ENCODE data around the gene DUSP10. TPM values are rescaled to one million over a fixed set of nuclear protein-coding genes. Genes with fewer than 3 reads are reported as not detected.

DUSP10 gene
- total and polyA plus RNA-seq, 2 donors (not counting 1 experiment from before 2014, with no cell fraction given) = 19.4 to 71.7 TPM

DNA sequence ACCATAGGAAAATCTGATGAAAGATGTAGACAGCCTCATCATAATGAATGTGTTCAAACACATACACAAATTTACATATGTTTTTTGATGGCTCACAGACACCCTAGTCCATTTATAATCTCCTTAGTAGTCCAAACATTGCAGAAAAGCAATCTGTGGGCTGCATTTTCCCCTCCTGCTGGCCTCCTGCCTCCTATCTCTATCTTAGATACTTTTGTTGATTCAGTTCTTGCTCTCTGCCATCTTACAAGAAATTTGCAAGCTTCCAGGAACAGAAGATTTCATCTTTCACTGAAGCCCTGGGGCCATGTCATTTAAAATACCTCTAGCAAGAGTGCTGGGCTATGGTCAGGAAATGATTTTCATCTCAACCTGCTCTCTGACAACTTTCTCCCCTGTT is 50.6 kb downstream of the DUSP10 start:
- H4K20me1 ChIP-seq (ENCODE audit: control insufficient read depth, extremely low read depth, insufficient read depth, low read length) = no peaks in the 10 kb centered on the region
- no peak for TF ChIP-seq EZH2 (IDR thresholded peaks at IDR 0.05; ENCODE audit: low read length, missing control alignments)
- TF ChIP-seq, protein P1, sequence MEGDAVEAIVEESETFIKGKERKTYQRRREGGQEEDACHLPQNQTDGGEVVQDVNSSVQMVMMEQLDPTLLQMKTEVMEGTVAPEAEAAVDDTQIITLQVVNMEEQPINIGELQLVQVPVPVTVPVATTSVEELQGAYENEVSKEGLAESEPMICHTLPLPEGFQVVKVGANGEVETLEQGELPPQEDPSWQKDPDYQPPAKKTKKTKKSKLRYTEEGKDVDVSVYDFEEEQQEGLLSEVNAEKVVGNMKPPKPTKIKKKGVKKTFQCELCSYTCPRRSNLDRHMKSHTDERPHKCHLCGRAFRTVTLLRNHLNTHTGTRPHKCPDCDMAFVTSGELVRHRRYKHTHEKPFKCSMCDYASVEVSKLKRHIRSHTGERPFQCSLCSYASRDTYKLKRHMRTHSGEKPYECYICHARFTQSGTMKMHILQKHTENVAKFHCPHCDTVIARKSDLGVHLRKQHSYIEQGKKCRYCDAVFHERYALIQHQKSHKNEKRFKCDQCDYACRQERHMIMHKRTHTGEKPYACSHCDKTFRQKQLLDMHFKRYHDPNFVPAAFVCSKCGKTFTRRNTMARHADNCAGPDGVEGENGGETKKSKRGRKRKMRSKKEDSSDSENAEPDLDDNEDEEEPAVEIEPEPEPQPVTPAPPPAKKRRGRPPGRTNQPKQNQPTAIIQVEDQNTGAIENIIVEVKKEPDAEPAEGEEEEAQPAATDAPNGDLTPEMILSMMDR (conservative IDR thresholded peaks at IDR 0.05 in 1 of 2, IDR thresholded peaks at IDR 0.05 in 1 of 2; ENCODE audit: low read depth in 1 of 2, low read length in 2 of 2) = no peak
- H3K79me2 ChIP-seq (ENCODE audit: control insufficient read depth, insufficient read depth, low read length) = no peaks in the 10 kb centered on the region
- no peak overlapping the region for H2AFZ ChIP-seq (ENCODE audit: low read length)
- H3K9ac ChIP-seq (ENCODE audit: insufficient read depth, low read length) = no peak overlapping the region
- no peak for DNase-seq (ENCODE audit: low read depth in 2 of 2)
- H3K4me3 ChIP-seq (replicated peaks in 1 of 4; ENCODE audit: control extremely low read depth in 1 of 4, insufficient read depth in 1 of 4, low read depth in 3 of 4, low read length in 4 of 4) = no peak overlapping the region
- H3K36me3 ChIP-seq (ENCODE audit: control insufficient read depth, insufficient read depth, low read length) = no peaks in the 10 kb centered on the region
- H3K27ac ChIP-seq (ENCODE audit: insufficient read depth, low read length) = no peak overlapping the region
- H3K27me3 ChIP-seq (ENCODE audit: control insufficient read depth, insufficient read depth, low read length) = no peaks in the 10 kb centered on the region
- H3K4me1 ChIP-seq (ENCODE audit: control insufficient read depth, extremely low read depth, insufficient read depth, low read length) = peaks cover 1% of the 10 kb centered on the region
- H3K4me2 ChIP-seq (ENCODE audit: extremely low read depth, insufficient read depth, low read length) = no peak overlapping the region
- H3K9me3 ChIP-seq (ENCODE audit: control insufficient read depth, insufficient read depth, low read depth, low read length) = no peaks in the 10 kb centered on the region

- Histone ChIP-seq H3K9ac (ENCODE audit: insufficient read depth, low read length) (no peak overlapping the region), H3K27me3 (ENCODE audit: control insufficient read depth, insufficient read depth, low read length) (no peaks in the 10 kb centered on the region)
- DNase-seq (ENCODE audit: low read depth in 2 of 2) = no peak
Measured at GRCh38 chr1:221690858-221691257, 51.0 kb downstream of the DUSP10 start.

DNA sequence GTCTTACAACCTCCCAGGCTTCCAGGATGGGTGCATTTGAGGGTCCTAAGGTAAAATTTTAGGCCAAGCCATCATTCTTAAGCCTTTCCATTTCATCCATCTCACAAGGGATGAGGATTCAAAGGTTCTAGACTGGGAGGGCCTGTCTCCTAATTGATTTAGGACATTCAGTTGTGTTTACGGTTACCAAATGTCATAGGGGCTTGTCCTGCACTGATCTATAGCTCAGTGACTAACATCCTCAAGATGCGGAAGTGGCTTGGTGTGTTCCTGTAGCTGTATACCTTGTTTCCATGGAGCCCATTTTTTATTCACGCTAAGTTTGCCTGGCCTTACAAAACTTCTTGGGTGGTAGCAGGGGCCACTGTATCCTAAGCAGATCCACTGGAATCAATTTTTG is 52.8 kb downstream of the DUSP10 start:
- Histone ChIP-seq H3K4me1 (ENCODE audit: control insufficient read depth, extremely low read depth, insufficient read depth, low read length) (no peaks in the 10 kb centered on the region), H3K27ac (ENCODE audit: insufficient read depth, low read length) (no peak overlapping the region), H3K9ac (ENCODE audit: insufficient read depth, low read length) (no peak overlapping the region), H2AFZ (ENCODE audit: low read length) (no peak overlapping the region), H3K4me2 (ENCODE audit: extremely low read depth, insufficient read depth, low read length) (no peak overlapping the region), H3K27me3 (ENCODE audit: control insufficient read depth, insufficient read depth, low read length) (no peaks in the 10 kb centered on the region), H3K79me2 (ENCODE audit: control insufficient read depth, insufficient read depth, low read length) (no peaks in the 10 kb centered on the region), H3K36me3 (ENCODE audit: control insufficient read depth, insufficient read depth, low read length) (no peaks in the 10 kb centered on the region), H3K4me3 (replicated peaks in 1 of 4; ENCODE audit: control extremely low read depth in 1 of 4, insufficient read depth in 1 of 4, low read depth in 3 of 4, low read length in 4 of 4) (no peak overlapping the region), H3K9me3 (ENCODE audit: control insufficient read depth, insufficient read depth, low read depth, low read length) (no peaks in the 10 kb centered on the region), H4K20me1 (ENCODE audit: control insufficient read depth, extremely low read depth, insufficient read depth, low read length) (no peaks in the 10 kb centered on the region)
- DNase-seq (ENCODE audit: low read depth in 2 of 2) = no peak
- no peak for TF ChIP-seq EZH2 (IDR thresholded peaks at IDR 0.05; ENCODE audit: low read length, missing control alignments)
- TF ChIP-seq, protein P1 (conservative IDR thresholded peaks at IDR 0.05 in 1 of 2, IDR thresholded peaks at IDR 0.05 in 1 of 2; ENCODE audit: low read depth in 1 of 2, low read length in 2 of 2) = no peak

More at GRCh38 chr1:221690858-221691257, 51.0 kb downstream of the DUSP10 start:
- Histone ChIP-seq H2AFZ (ENCODE audit: low read length) (no peak overlapping the region), H3K36me3 (ENCODE audit: control insufficient read depth, insufficient read depth, low read length) (no peaks in the 10 kb centered on the region), H3K9me3 (ENCODE audit: control insufficient read depth, insufficient read depth, low read depth, low read length) (no peaks in the 10 kb centered on the region), H3K79me2 (ENCODE audit: control insufficient read depth, insufficient read depth, low read length) (no peaks in the 10 kb centered on the region), H4K20me1 (ENCODE audit: control insufficient read depth, extremely low read depth, insufficient read depth, low read length) (no peaks in the 10 kb centered on the region), H3K27ac (ENCODE audit: insufficient read depth, low read length) (no peak overlapping the region), H3K4me3 (replicated peaks in 1 of 4; ENCODE audit: control extremely low read depth in 1 of 4, insufficient read depth in 1 of 4, low read depth in 3 of 4, low read length in 4 of 4) (no peak overlapping the region), H3K4me1 (ENCODE audit: control insufficient read depth, extremely low read depth, insufficient read depth, low read length) (no peaks in the 10 kb centered on the region), H3K4me2 (ENCODE audit: extremely low read depth, insufficient read depth, low read length) (no peak overlapping the region)
- TF ChIP-seq EZH2 (IDR thresholded peaks at IDR 0.05; ENCODE audit: low read length, missing control alignments) = no peak
- TF ChIP-seq, protein P1 (conservative IDR thresholded peaks at IDR 0.05 in 1 of 2, IDR thresholded peaks at IDR 0.05 in 1 of 2; ENCODE audit: low read depth in 1 of 2, low read length in 2 of 2) = no peak
